Coronary artery (tissue), 2 donors: ENCODE measurements around the gene ABHD1.

Experiments
- DNase-seq: peaks from one replicate; pipeline ENCODE4 v3.0.0-alpha.2; 2017; ENCODE audit warnings: low spot score
- H3K27ac ChIP-seq, 2 donors: fragments of 200-600 bp; sonication (generic); one replicate each; pipeline ENCODE4 v1.5.1; 2016 to 2019
- H3K4me3 ChIP-seq: fragments of 200-600 bp; sonication (generic); 2 replicates; pipeline ENCODE4 v1.5.1; 2016; ENCODE audit warnings: mild to moderate bottlenecking, moderate library complexity
- TF ChIP-seq, protein P1 (sequence below): fragments of 200-600 bp; sonication (generic); IDR thresholded peaks from one replicate; pipeline ENCODE4 v1.5.1; 2019; ENCODE audit warnings: antibody characterized with exemption

ABHD1 gene

DNA sequence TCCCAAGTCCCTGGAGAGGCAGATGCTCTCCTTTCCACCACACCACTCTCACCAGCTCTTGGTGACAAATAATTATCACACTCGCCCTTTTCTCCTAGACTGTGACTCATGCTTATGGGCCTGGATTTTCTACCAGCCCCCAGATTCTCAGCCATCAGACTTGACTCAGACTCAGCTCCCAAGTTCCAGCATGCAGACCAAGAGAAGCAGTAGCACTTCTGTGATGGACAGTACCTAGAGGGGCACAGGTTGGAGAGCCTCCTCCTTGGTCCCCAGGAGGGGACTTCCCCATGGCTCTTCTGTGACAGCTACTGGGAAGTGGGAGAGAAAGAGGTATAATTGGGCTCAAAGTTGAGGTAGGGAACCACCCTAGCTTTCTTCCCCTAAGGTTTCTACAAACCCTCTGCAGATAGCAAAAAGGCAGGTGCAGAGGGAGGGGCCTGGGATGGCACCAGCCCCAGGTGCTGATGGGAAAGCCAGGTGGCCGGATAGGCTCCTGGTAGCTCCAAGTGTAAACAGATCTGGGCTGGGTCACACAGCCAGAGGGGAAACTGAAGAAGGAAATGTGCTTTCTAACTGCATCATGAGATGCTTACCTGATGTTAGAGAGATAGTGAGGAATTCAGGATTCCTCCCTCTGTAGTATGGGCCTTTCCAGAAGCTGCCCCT, 29.3 kb downstream of the ABHD1 start:
- TF ChIP-seq, protein P1, sequence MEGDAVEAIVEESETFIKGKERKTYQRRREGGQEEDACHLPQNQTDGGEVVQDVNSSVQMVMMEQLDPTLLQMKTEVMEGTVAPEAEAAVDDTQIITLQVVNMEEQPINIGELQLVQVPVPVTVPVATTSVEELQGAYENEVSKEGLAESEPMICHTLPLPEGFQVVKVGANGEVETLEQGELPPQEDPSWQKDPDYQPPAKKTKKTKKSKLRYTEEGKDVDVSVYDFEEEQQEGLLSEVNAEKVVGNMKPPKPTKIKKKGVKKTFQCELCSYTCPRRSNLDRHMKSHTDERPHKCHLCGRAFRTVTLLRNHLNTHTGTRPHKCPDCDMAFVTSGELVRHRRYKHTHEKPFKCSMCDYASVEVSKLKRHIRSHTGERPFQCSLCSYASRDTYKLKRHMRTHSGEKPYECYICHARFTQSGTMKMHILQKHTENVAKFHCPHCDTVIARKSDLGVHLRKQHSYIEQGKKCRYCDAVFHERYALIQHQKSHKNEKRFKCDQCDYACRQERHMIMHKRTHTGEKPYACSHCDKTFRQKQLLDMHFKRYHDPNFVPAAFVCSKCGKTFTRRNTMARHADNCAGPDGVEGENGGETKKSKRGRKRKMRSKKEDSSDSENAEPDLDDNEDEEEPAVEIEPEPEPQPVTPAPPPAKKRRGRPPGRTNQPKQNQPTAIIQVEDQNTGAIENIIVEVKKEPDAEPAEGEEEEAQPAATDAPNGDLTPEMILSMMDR: no peak
- H3K27ac ChIP-seq: no peak overlapping the region
- no peak overlapping the region for H3K4me3 ChIP-seq
- no peak for DNase-seq

DNA sequence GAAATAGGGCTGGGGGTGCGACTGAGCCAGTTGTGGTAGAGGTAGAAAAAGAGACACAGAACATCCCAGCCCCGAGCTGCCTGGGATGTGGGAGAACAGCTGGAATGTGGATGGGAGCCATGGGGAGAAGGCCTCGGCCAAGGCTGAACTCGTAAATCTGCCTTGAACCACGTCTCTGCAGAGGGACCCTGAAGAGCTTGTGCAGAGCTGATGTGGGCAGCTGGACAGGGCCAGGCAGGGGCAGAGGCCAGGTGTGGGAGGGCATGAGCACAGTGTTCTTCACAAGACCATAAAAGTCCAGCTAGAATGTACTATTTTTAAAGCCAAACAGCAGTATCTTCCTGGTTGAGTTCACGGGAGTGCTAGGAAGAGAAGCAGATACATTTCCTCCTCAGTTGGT, 30.9 kb downstream of the ABHD1 start:
- Histone ChIP-seq H3K27ac (no peak overlapping the region), H3K4me3 (no peak overlapping the region)
- no peak for DNase-seq
- TF ChIP-seq, protein P1: no peak

DNA sequence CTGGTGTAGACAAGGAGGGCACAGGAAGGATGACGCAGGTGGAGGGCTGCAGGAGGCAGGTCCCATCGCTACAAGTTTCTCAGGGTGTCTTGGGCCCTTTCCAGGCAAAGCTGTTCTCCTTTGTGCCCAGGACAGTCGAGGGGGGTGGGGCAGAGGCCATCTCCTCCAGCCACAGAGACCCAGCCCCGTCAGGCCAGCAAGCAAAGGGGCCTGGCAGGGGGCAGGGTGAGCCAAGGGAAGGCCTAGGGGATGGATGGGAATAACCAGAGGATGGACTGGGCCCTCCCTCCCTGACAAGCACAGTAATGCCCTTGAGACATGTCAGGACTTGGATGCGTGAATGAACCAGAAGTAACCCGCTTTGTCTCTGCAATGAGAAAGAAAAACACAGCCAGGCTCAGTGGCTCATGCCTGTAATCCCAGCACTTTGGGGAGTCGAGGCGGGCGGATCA, 31.5 kb downstream of the ABHD1 start:
- TF ChIP-seq, protein P1: no peak
- no peak for DNase-seq
- Histone ChIP-seq H3K27ac (no peak overlapping the region), H3K4me3 (no peak overlapping the region)

DNA sequence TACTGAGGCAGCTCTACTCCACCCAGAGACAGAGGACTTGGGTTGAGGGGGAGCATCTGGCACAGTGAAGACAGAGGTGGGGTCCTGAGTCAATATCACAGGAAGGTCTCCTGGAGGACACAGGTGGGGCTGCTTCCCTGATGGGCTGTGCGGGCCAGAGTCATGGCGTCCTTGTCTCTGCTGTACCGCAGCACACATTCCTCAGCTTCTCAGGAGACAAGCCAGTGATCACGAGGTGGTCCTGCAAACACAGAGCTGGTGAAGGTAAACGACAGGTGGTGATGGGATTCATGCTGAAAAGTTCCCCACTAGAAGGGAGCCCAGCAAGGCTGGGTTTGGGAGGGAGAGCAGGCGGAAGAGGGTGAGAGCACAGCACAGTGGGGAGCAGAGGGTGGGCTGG, 34.9 kb downstream of the ABHD1 start:
- DNase-seq: no peak
- no peak overlapping the region for H3K4me3 ChIP-seq
- no peak overlapping the region for H3K27ac ChIP-seq
- TF ChIP-seq, protein P1: no peak

DNA sequence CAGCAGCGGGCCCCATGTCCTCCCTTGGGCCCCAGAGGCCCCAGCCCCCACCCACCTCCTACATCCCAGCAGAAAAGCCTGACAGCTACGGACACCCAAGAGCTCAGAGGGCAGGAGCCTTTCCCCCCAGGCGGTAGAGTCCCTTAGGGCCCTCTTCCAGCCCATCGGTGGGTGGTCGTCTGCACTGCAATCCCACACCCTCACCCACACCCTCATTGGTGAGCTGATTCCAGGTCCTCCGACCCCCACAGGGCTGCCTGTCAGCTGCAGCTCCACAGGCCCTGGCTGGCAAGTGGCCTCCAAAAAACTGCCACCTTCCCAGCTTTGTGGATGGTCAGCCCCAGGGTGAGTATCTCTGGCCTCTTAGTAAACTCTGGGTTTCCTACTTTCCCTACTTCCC, 35.7 kb downstream of the ABHD1 start:
- no peak overlapping the region for H3K27ac ChIP-seq
- no peak for DNase-seq
- TF ChIP-seq, protein P1: no peak
- no peak overlapping the region for H3K4me3 ChIP-seq

DNA sequence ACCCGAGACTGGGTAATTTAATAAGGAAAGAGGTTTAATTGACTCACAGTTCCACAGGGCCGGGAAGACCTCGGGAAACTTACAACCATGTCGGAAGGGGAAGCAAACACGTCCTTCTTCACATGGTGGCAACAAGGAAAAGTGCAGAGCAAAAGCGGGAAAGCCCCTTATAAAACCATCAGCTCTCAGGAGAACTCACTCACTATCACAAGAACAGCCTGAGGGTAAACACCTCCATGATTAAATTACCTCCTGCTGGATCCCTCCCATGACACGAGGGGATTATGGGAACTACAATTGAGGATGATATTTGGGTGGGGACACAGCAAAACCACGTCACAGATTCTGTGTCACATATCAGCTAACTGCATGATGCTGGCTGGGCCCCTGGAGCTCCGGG, 36.6 kb downstream of the ABHD1 start:
- Histone ChIP-seq H3K27ac (no peak overlapping the region), H3K4me3 (no peak overlapping the region)
- DNase-seq: no peak
- TF ChIP-seq, protein P1: no peak
